Endothelial cell of hepatic sinusoid (primary cell): Measurements from ENCODE around the gene RAPGEF1.

Experiments used
- in situ Hi-C: cut with HindIII; loops from 2 replicates; pipeline ENCODE4 v1.10.0; 2017; ENCODE audit warnings: low sequenced_read_pairs

RAPGEF1 gene

GRCh38 chr9:131593936-131594665 lies 145.8 kb downstream of the RAPGEF1 start:
- in situ Hi-C loops = no loop called here

DNA sequence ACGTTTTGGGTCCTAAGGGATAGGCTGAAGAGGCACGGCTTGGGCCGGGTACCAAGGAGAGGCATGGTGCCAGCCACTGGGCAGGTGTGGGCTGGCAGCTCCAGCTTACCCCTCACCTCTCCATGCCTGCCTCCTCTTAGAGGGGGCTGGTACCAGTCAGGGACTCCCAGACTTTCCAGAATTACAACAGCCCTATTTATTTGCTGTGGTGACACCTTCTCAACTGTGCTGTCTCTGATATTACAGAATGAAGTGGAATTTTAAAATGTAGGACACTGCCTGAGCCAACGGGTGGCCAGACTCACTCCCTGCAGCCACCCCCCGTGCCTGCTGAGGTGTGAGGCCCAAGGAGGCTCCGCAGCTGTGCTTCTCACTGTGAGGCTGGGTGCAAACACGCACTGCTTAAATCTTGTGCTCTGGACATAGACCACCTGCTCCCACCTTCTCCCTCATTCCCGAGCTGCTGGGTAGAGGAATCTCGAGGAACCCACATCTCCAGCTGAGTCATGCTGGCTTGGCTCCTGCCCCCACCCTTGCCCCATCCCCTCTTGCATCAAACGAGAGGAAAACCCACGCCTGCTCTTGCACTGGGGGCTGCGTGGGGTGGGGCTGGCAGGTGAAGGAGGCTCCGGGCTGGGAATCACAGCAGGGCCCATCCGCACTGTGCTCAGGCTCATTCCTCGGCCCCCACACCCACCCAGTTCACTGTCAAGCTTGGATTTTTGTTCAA lies 146.6 kb downstream of the RAPGEF1 start:
- in situ Hi-C loops = no loop called here

DNA sequence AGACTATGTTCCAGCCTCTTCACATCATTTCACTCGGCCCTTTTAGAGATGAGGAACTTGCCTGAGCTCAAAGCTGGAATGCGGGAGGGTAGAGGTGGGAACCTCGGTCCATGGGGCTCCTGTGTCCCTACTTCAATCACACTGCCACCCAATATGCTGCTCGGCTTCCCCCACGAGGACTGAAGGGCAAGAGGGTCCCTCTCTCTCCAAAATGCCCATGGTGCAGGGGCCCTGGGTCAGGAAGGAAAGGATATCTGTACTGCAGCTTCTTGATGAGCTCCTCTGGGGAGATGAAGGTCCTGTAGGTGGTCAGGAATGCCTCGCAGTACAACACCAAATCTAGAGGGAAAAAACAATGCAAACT lies 148.0 kb downstream of the RAPGEF1 start:
- in situ Hi-C loops = no loop called here

DNA sequence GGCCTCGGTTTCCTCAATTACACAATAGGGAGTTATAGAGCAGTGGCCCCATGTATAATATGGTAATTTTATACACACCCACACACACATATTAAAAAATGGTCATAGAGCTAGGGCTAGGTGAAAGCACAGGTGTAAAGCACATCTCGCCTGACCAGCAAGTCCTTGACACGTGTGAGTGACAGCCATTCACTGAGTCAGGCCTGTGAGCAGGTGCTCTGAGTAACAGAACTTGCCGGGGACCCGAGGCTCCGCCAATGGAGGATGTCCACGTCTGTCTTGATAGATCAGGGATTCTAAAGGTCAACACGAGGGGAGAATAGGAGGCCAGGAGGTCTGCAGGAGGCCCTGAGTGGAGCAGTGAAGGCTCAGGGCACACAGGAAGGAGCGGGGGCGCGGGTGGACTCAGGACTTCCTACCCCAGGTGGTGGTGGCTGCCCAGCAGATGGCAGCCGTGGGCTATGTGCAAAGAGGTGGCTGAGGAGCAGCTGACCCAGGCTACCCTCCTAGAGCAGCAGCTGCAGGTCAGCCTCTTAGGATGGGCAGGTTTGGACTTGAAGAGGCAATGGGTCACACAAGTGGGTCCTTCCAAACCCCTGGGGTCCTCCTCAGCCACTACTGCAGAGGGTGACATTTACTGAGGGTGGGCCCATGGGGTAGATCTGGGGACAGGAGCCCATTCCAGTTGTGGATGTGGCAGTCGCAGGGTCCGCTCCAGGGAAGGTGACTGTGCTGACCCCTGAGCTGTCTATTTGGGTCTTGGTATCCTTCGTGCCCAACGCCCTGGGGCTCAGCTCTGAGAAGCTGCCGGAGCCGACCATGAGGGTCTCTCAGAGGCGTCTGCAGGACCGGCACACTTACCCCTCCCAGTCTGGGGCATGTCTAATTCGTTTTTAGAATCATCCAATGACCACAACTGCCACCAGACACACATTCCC lies 148.7 kb downstream of the RAPGEF1 start:
- in situ Hi-C loops = no loop called here

DNA sequence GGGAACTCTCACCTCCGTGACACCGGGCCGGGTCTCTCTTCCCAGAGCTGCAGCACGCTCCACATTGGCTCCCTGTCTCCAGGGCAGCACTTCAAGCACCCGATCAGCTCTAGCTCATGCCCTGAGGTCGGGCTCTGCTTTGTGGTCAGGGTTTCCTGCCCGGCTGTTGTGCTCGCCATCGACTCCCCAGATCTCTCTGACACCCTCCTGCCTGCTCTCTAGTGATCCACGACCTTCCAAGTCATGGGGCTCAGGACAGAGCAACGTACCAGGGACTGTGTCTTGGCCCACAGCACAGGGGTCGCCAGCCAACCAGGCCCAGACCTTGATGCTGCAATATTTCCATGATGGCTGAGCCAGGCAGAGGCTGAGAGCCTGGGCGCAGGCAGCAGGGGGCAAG lies 149.4 kb downstream of the RAPGEF1 start:
- in situ Hi-C loops = no loop called here

DNA sequence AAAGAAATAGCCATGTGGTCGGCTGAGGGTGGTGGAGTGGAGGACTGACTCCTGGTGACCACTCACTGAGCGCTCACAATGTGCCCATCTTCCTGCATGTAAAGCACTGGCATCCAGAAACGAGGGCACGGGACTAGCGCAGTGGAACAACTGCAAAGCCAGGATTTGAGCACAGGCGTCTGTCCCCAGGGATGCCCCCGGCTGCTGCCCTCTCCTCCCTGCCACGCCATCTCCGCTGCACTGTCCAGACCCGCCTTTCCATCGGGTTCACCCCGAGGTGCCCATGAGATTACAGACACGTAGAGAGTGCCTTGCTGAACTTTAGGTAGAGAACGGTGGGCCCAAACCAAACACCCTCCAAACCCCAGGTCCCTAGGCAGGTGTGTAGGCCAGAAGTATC lies 149.9 kb downstream of the RAPGEF1 start:
- in situ Hi-C loops = no loop called here

GRCh38 chr9:131589124-131589711 lies 150.7 kb downstream of the RAPGEF1 start:
- in situ Hi-C loops = no loop called here

GRCh38 chr9:131588396-131588795 lies 151.5 kb downstream of the RAPGEF1 start:
- in situ Hi-C loops = no loop called here

DNA sequence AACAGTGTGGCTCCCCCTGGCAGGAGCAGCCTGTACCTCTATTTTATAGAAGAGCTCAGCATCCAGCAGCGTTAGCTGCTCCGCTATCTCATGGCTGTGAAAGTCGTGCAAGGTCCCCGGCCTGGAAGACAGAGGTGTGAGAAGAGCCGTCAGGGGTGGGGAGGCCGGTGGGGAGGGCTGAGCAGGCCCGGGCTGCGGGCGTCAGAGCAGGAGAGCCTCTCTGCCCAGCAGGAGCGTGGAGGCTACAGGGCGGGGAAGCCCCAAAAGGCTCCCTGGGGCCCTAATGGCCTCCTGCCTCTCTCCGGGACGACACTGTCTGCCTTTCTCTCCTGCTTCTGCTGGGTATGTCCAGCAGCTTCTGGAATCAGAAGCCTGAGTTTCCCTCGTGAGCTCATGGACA lies 152.0 kb downstream of the RAPGEF1 start:
- in situ Hi-C loops = no loop called here

GRCh38 chr9:131587331-131587730 lies 152.5 kb downstream of the RAPGEF1 start:
- in situ Hi-C loops = no loop called here

GRCh38 chr9:131585375-131585774 lies 154.5 kb downstream of the RAPGEF1 start:
- in situ Hi-C loops = no loop called here

DNA sequence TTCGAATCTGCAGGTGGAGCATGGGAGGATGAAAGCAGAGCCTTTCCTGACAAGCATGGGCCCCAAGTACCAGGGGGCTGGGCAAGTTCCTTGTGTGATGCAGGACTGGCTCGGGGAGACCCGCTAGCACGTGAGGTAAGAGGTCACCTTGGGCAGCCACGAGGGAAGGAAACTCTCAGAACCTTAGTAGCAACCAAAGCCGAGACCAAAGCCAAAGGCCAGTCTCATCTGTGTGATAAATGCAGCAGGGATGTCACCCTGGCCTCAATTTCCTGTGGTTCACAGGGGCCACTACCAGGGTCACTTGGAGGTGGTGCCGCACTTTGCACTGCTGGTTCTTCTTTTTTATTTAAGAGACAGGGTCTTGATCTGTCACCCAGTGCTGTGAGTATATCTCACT lies 155.0 kb downstream of the RAPGEF1 start:
- in situ Hi-C loops = no loop called here

DNA sequence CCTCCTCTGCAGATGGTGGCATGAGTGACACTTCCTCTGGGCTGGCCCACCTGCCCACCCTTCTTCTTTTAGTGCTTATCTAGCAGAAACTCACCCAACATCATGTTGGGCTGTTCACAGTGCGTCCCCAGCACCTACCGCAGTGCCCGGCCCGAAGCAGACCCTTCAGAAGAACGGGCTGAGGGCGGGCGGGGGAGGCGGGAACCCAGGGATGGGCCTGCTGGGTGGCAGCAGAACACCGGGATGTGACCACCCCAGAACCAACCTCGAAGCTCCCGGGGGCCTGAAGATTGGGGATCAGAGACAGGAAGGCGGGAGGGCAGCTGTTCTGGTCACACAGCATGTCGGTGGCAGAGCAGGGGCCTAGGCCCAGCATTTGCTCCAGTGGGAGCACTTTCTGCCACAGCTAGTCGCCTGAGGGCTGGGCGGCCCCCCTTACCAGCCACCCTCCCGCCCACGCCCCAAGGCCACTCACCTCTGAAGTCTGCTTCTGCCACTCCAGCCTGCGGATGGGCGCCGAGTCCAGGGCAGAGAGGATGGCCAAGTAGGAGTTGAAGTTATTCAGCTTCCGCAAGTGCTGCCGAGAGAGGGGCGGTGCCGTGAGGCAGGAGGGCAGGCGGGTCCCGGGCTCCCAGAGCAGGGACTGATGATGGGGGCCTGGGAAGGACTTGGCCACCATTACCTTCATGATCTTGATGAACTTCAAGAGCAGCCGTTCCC lies 155.9 kb downstream of the RAPGEF1 start:
- in situ Hi-C loops = no loop called here

GRCh38 chr9:131583337-131583645 lies 156.6 kb downstream of the RAPGEF1 start:
- in situ Hi-C loops = no loop called here

GRCh38 chr9:131582466-131583336 lies 157.2 kb downstream of the RAPGEF1 start:
- in situ Hi-C loops = no loop called here

- in situ Hi-C loops = no loop called here
These were observed 157.8 kb downstream of the RAPGEF1 start for GRCh38 chr9:131582056-131582455.

GRCh38 chr9:131580358-131580757 lies 159.5 kb downstream of the RAPGEF1 start:
- in situ Hi-C loops = no loop called here

DNA sequence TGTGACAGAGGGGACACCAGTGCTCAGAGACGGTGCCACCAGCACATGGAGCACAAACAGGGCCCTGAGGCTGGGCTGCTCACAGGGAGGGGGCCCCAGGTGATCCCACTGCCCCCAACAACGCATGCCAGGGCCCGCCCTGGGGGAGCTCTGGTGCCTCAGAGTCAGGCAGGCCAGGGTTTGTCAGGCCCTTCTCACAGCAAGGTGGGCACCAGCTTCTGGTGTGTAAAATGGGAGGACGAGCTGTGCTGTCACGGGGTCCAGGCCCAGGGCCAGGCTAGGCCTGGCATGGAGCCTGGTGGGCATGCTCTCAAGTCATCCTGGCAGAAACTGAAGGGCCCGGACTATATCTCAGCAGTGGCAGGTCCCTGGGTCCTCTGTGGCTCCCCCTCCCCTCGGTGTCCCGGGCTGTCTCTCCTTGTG lies 160.1 kb downstream of the RAPGEF1 start:
- in situ Hi-C loops = no loop called here

- in situ Hi-C loops = no loop called here
These were observed 161.0 kb downstream of the RAPGEF1 start for GRCh38 chr9:131578731-131579504.
